HG02981 (cell line): ENCODE results near the gene NIFK.
"Not testable (repeated sequence)": the region's sequence is repeated elsewhere in the genome, so short reads cannot be mapped to it uniquely, and the experiment has no call there.

Source experiments
- ATAC-seq: cut with Tn5 transposase; IDR thresholded peaks from one replicate; pipeline ENCODE4 v1.9.1; 2021; ENCODE audit warnings: mild to moderate bottlenecking, moderate library complexity; ENCODE audit not compliant: unreplicated experiment

NIFK gene

DNA sequence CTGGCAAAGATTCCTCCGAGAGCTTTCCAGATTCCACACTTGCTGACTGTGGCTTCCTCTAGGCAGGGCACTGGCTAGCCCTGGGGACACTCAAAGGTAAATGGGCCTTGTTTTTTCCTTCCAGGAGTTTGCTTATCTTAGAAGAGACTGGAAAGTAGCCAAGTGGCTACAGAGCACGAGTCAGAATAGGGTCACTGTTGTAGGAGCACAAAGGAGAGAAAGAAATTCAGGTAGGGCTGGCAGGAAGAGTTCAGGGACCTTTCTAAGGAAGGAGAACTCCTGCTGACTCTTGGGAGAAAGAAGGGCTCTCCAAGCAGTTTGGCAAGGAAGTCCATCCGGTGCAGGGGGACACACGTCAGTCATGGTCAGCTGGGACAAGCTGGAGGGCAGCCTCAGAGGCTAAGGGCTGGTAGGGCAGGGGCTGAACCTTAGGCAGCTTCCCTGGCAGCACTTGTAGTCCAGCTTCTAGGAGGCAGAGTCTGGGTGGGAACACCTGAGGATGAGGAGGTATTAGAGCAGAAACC lies 39.5 kb downstream of the NIFK start:
- no peak for ATAC-seq

DNA sequence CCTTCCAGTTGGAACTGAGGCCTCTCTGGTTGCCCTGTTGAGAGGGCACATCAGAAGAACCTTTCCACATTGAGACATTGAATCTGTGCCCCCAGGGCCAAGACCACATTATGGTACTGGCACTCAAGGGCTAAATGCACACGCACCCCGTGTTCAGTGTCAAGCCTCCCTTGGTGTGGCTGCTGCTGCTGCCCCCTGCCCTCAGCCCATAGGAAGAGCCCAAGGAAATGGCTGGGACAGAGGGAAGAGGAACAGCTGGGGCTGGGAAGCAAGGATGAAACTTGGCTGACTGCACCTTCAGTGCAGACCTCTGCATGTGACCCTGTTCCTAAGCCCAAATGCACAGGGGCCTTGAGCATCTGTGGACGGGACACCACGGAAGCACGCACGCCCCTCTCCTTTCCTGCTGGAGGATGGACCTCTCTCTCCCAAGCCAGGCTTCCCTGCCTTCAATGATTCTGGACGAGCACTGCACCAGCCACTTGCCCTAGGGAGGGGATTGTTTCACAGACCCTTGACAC lies 40.2 kb downstream of the NIFK start:
- no peak for ATAC-seq

DNA sequence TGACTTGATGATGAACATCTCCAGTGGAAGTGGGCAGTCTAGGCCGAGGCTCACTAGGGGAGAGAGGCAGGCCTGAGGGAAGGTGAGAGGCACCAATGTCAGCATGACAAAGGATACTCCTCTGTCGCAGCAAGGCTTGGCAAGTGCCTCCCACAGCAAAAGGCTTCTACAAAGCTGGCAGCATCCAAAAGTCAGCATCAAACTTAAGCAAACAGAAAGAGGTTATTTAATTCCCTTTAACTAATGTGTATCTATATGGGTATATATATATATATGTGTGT lies 41.6 kb downstream of the NIFK start:
- no peak for ATAC-seq

DNA sequence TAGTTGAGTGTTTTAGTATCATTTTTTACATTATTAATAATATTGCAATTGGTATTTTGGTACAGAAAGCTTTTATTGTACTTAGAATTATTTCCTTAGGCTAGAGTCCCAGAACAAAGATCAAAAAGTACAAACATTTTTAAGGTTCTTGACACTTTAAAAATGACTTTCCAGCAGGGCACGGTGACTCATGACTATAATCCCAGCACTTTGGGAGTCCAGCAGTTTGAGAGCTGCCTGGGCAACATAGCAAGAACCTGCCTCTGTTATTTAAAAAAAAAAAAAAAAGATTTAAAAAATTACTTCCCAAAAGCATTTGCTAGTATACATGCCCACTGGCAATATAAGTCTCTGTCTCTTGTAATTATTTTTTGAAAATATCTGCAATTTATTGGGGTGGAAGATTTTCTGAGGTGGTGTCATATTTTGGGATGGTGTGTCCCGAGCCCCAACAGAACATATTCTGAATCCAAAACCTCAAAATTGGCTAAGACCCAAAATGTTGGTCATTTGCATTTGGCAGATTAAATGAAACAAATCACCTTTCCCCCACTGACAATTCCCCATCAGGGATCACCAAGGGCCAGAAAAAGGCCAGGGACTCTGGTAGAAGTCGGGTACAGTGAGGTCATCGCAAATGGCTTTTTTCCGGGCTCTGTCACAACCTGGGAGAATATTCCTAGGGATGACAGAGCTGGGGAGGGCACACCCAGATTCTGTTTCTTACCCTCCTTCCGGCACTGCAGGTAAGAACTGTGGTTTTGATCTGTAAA lies 42.1 kb downstream of the NIFK start:
- no peak for ATAC-seq

DNA sequence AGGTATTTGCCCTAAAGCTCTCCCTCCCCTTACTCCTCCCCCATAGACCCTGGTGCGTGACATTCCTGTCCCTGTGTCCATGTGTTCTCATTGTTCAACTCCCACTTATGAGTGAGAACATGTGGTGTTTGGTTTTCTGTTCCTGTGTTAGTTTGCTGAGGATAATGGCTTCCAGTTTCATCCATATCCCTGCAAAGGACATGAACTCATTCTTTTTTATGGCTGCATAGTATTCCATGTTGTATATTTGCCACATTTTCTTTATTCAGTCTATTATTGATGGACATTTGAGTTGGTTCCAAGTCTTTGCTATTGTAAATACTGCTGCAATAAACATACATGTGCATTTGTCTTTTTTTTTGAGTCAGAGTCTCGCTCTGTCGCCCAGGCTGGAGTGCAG lies 46.1 kb downstream of the NIFK start:
- not testable (repeated sequence) for ATAC-seq

DNA sequence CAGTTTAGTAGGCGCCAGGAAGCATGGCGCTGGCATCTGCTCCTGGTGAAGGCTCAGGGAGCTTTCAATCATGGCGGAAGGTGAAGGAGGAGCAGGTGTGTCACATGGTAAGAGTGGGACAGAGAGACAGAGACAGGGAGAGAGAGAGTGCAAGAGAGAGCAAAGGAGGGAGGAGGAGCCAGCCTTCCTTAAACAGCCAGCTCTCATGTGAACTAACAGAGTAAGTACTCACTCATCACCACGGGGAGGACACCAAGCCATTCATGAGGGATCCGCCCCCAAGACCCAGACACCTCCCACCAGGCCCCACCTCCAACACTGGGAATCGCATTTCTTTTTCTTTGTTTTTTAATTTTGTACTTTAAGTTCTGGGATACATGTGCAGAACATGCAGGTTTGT lies 46.6 kb downstream of the NIFK start:
- no peak for ATAC-seq

DNA sequence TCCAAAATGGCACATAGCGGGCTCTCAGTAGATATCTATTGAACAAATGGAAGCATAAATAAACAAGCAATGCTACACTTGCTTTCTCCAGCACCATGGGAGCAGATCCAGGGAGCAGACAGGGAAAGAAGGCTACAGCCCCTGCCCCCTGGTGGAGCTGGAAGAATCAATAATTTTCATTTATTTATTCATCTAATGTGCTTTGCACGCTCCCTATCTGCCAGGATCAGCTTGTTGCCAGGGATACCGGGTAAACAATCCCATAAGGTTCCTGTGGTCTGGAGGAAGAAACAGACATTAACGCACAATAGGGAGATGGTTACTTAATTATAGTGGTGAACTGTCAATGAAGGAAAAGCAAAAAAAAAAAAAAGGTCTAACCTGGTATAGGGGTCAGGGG lies 47.3 kb downstream of the NIFK start:
- no peak for ATAC-seq

DNA sequence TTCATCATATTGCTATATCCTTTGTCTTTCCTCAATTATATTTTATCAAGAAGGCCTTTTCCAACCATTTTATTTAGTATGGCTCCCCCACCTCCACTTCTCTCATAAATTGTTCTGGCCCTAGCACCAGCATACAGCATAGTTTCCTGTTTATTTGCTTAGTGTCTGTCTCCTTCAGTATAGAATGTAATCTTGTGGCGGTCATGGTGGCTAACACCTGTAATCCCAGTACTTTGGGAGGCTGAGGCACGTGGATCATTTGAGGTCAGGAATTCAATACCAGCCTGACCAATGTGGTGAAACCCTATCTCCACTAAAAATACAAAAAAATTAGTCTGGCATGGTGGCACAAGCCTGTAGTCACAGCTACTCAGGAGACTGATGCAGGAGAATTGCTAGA lies 47.9 kb downstream of the NIFK start:
- no peak for ATAC-seq

DNA sequence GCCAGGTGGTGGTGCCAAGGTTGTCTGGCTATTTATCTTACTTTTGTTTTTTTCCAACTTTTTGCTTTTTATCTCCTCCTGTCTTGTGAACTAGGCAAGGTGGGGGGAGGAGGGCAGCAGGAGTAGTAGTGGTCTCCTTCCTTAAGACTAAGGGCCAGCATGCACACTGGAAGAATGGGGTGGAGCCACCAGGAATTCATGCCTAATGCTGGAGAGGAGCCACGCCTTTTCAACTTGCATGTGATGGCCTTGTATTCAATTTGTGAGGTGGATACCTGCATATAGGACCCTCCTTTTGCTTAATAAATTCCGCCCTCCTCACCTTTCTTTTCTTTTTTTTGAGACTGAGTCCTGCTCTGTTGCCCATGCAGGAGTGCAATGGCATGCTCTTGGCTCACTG lies 49.8 kb downstream of the NIFK start:
- ATAC-seq, result no peak

DNA sequence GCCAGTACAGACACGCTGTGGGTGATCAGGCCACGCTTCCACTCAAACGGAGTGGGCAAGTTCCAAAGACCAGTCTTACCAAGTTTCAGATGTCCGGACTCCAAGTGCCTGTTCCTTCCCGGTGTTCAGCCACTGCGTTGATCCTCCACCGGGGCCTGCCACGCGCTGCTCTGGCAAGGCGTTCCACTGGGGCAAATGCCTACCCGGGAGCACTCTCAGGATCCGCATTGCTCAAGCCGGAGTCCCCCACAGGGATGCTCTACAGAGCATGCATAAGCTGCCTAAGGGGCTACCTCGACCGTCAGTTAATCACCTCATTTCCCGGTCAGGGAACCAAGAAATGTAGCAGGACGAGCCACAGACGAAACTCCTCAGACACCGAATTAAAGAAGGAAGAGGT lies 50.5 kb downstream of the NIFK start:
- ATAC-seq, result no peak

DNA sequence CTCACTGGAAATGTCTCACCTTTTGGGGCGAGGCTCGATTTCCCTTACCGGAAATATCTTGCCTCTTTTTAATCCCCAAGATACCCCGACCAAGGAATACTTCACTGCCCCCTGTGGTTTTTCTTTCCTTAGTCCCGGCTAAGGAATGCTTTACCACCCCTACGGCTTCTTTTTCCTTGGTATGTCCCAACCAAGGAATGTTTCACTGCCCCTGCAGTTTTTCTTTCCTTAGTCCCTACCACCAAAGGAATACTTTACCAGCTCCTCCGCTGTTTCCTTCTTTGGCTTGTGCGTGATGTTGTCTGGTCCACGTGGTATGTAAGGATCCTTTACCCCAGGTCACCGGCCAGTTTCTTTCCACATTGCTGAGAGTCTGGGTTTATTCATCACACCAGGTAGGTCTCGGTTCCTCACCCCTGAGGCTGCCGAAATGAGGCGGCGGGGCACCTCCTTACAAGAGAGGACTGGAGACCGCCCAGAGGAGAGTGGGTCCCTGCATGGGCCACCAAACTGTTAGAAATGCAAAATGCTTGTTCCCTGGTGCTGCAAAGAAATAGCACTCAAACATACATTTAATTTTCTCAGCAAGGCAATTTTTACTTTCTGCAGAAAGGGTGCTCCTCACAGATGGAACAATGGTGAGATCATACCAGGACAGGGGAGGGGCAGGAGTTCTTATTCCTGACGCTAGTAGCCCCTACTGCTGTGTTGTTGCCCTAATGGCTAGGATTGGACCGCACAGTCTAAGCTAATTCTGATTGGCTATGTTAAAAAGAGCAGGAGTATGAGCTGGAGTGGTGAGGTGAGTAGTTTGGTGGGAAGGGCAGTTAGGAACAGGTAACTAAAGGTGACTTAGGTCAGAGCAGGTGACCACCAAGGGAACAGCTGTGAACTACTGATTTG lies 54.0 kb downstream of the NIFK start:
- no peak for ATAC-seq

DNA sequence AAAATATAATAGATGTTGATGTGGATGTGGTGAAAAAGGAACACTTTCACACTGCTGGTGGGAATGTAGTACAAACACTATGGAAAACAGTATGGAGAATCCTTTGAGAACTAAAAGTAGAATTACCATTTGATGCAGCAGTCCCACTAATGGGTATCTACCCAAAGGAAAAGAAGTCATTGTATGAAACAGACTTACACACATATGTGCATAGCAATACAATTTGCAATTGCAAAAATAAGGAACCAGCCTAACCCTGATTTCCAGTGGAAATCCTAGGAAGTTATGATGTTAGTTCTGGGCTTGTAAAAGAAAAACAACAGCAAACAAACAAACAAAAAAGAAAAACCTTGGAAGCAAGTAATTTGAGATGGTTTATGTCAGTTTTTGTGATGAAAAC lies 58.8 kb downstream of the NIFK start:
- no peak for ATAC-seq
